Ammon's horn (tissue), 1 donor: ENCODE measurements around the gene ZNF710.

Experiments used
- DNase-seq: peaks from one replicate; pipeline ENCODE4 v3.0.0-alpha.2; 2016; ENCODE audit warnings: low spot score

The ZNF710 gene

GRCh38 chr15:90038632-90039095, 37.5 kb downstream of the ZNF710 start:
- no peak for DNase-seq

GRCh38 chr15:90039996-90040395, 38.9 kb downstream of the ZNF710 start:
- no peak for DNase-seq

DNA sequence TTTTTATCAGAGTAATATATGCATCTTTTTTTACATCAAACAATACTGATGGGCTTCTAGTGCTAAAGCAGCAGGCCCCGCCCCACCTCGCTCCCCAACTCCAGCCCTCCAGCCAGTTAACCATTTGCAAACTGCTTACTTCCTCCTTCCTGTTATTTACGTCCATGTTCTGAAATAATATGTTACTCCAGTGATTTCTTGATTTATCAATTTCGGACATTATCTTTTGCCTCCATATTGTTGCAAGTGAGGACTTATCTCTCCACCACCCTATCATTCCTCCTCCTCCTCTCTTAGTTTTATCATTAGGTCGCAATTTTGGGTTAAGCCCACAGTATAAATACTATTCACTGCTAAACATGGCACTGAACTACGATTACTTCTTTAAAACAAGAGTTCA, 39.5 kb downstream of the ZNF710 start:
- no peak for DNase-seq

DNA sequence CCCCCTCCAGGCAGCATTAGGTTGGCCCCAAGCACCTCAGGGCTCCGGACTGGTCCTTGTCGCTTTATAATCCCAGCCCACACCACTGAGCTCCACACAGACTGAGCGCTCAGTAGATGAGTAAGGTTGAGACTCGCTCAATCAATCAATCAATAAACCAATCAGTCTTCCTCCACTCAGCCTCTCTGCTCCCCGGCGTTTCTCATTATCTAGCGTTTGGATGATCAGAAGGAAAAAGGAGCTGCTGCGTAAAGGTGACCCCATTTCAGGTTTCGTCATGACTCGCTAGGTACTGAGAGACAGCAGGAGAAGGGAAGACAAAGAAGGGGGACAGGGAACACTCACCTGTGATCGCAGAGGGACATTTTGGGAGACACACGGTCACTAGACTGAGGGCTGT, 41.2 kb downstream of the ZNF710 start:
- DNase-seq = no peak

GRCh38 chr15:90042766-90043529, 41.8 kb downstream of the ZNF710 start:
- no peak for DNase-seq

DNA sequence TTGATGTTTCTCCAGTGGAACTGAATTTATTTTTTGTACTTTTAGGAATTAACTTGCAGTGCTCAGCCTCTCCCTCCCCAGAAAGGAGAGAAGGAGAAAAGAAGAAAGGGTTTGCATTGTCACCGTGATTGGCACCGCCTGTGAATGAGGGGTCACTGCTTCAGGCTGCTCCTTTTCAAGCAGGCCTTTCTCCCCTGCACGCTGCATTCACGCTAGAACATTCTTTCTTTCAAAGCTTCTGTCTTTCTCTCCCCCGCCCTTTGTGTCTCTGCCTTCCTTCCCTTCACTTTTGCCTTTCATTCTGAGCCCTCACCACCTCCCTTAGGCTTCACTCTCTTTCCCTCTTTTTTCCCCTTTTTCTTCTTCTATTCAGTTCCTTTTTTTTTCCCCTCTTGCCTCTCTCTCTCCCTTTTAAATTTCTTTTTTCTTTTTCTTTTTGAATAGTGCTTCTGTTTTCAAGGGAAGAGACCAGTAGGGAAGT, 42.4 kb downstream of the ZNF710 start:
- no peak for DNase-seq

DNA sequence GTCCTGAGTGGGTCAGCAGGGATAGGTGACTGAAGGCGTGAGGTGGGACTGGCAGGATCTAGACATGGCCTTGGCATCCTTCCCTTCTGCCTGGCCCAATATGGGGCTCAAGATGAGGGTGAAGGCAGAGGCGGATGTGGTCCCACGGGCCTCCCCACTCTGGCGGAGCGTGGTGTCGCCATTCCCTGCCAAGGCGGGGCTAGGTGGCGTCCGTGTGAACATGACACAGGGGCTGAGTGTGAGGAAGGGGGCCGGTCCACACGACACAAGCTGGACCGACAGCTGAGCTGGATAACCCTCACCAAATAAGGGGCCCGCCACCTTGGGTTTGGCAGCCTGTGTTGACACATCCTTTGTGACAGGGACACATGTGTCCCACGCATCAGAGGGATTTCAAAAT, 43.1 kb downstream of the ZNF710 start:
- DNase-seq = no peak

DNA sequence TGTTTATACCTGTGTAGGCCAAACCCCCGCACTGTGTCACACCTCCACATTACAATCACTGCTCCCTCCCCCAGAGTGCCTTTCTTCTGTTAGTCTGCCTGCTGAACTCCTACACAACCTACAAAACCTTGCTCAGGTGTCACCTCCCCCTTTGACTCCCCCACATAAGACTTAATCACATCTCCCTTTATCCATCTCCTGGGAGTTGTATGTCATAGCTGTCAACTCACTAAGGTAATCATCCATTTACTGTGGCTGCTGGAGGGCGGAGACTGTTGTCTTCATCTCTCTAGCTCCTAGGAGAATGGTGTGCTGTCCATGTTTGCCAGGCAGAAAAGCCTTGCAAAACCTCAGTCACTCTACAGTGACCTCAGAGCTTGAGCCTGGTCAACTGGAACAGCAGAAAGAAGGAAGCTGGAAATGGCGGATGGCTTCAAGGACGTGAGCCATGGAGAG, 43.8 kb downstream of the ZNF710 start:
- DNase-seq = no peak

GRCh38 chr15:90046289-90046688, 45.2 kb downstream of the ZNF710 start:
- DNase-seq = no peak

- no peak for DNase-seq
Measured at GRCh38 chr15:90046911-90047392, 45.8 kb downstream of the ZNF710 start.

DNA sequence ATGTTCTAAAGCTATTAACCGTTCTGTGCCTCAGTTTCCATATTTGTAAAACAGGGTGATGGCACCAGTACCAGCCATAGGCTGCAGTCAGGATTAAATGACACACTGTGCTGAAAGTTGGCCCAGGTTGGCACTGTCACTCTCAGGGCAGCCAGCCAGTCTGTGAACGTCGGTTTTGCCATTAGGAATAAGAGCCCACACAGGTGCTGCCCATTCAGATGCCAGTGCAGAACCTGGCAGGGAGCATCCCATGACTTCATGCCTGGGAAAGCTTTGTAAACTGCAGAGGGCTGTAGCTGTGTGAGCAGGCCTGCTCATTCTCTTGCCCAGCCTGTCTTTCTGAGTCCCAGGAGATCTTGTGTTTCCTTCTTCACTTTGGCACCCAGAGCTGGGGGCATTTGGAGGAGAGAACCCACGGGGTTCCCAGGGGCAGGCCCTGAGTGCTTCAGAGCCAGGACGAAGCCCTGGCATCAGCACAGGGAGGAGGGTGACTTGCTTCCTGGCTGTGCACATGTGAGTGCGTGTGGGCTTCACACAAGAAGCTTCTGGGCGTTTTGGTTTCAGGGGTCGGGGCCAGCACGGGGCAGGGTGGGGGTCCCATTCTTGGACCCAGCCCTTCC, 46.9 kb downstream of the ZNF710 start:
- DNase-seq = no peak

DNA sequence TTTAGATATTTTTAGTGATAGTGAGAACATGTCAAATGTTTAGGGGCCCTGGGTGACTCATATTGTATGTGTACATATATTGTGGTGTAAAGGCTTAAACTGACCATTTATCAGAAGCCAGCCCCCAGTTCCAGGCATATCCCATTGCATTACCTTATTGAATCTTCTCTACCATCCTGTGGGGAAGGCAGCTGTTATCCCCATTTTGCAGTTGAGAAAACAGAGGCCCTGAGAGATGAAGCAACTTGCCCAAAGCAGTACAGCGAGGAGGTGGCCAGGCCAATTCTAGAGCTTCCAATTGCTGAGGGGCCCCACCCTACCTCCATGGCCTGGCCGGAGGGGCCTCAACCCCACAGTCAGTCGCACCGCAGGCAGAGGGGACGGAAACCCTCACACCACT, 47.9 kb downstream of the ZNF710 start:
- DNase-seq = no peak

DNA sequence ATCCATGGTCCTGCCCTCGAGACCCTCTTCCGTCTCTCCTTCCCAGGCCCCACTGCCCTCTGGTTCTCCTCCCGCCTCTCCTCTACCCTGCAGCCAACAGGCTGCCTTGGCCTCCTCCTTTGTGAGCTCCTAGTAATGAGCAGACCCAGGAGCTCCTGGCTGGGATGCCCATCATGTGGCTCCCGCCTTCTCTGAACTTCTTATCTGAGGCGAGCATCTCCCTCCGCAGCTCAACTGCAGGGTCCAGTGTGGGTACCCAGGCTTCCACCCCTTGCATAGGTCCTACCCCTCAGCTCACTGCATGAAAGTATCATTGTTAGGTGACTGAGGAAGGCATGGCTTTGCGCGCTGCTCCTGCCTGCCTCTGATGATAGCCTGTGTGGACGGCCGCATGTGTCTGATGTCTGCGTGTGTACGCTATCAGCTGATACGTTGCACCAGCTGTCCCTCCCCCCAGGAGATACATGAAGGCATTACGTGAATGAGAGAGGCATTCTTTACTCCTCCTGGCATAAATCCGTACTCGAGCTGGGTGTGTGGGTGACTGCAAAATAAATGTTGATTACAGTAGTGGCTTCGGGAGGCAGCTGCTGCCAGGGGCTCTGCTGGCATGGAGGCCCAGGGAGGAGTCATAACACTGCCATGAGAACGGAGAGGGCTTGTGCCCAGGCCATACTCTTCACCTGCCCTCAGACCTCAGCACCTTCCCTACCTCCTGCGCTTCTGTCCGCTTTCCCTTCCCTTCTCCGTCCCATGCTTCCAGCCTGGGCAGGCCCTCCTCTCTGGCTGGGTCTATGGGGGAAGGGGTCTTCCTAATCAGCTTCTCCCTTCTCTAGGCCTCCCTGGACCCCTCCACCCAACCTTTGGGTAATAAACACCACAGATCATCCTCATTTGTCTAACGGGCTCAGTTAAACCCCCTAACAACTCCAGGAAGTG, 48.8 kb downstream of the ZNF710 start:
- DNase-seq = peak; percentile 73

GRCh38 chr15:90051874-90052273, 50.8 kb downstream of the ZNF710 start:
- DNase-seq = no peak

DNA sequence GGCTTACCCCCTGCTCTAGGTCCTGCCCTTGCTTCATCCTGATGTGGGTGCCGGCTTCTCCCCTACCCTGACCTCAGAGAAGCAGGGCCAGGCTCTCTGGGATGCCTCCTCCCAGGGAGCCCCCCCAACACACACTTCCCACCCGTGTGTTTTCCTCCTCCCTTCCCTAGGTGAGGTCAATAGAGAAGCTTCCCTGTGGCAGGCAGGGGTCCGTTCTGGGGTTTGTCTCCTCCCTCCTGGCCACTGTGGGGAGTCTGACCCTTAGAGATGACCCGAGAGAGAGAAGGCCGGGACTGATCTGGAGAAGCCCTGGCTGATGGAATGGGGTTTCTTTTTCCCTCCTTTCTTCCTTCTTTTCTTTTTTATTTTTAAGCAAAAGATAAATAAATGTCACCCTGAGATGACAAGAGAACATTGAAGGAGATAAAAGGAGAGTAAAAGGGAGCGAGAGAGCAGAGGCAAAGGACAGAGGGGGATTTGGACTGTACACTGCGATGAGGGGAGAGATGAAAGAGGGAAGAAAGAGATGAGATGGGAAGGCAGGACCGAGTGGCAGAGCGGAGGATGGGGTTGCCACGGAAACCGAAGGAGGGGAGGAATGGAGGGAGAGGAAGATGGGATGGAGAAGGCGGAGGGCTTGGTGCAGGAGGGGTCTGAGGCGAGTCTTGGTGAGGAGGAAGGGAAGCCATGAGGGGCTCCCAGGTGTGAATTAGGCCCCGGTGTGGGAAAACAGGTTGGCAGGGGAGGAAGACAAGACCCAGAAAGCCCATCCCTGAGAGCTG, 52.8 kb downstream of the ZNF710 start:
- no peak for DNase-seq

- no peak for DNase-seq
Measured at GRCh38 chr15:90054618-90055097, 53.5 kb downstream of the ZNF710 start.

GRCh38 chr15:90055182-90055581, 54.1 kb downstream of the ZNF710 start:
- DNase-seq = no peak

GRCh38 chr15:90056529-90056928, 55.4 kb downstream of the ZNF710 start:
- no peak for DNase-seq

GRCh38 chr15:90058308-90058707, 57.2 kb downstream of the ZNF710 start:
- DNase-seq = no peak

DNA sequence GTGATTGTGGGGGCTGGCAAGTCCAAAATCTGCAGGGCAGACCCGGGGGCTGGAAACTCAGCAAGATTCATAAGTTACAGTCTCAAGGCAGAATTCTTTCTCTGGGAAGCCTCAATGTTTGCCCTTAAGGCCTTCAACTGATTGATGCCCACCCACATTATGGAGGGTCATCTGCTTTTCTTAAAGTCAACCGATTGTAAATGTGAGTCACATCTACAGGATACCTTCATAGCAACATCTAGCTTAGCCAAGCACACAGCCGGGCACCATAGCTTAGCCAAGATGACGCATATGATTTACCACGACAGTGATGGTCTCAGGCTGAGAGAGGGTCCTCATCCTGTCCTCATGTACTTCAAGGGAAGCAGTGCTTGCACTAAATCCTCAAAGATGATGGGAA, 57.7 kb downstream of the ZNF710 start:
- DNase-seq = no peak
